Coronary artery (tissue), 2 donors: ENCODE results near the gene UFSP2.
A peak's percentile ranks its signal among the peaks of the same experiment; 100 is the strongest.

Experiments used
- DNase-seq: peaks from one replicate; pipeline ENCODE4 v3.0.0-alpha.2; 2017; ENCODE audit warnings: low spot score
- H3K27ac ChIP-seq, 2 donors: fragments of 200-600 bp; sonication (generic); one replicate each; pipeline ENCODE4 v1.5.1; 2016 to 2019
- H3K4me3 ChIP-seq: fragments of 200-600 bp; sonication (generic); 2 replicates; pipeline ENCODE4 v1.5.1; 2016; ENCODE audit warnings: mild to moderate bottlenecking, moderate library complexity
- TF ChIP-seq, protein P1 (sequence below): fragments of 200-600 bp; sonication (generic); IDR thresholded peaks from one replicate; pipeline ENCODE4 v1.5.1; 2019; ENCODE audit warnings: antibody characterized with exemption

UFSP2 gene

DNA sequence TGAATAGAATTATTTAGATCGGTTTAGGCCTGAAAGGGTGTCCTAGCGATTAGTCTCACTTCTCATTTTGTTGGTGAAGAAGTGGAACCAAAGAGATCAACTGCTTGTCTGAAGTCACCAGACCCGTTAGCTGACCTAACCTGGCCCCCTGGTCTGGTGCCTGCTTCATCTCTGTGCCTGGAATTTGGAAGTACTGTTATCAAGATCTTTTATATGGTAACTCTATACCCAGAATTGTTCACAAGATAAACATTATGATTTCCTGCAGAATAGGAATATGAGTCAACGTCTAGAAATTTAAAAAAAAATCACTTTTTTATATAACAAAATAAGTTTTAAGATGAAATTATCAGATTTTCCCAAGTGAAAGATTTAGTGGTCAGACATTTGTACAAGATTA lies 67.2 kb downstream of the UFSP2 start:
- TF ChIP-seq, protein P1, sequence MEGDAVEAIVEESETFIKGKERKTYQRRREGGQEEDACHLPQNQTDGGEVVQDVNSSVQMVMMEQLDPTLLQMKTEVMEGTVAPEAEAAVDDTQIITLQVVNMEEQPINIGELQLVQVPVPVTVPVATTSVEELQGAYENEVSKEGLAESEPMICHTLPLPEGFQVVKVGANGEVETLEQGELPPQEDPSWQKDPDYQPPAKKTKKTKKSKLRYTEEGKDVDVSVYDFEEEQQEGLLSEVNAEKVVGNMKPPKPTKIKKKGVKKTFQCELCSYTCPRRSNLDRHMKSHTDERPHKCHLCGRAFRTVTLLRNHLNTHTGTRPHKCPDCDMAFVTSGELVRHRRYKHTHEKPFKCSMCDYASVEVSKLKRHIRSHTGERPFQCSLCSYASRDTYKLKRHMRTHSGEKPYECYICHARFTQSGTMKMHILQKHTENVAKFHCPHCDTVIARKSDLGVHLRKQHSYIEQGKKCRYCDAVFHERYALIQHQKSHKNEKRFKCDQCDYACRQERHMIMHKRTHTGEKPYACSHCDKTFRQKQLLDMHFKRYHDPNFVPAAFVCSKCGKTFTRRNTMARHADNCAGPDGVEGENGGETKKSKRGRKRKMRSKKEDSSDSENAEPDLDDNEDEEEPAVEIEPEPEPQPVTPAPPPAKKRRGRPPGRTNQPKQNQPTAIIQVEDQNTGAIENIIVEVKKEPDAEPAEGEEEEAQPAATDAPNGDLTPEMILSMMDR = no peak
- H3K27ac ChIP-seq = peak overlapping the region; percentile 31 to 36

DNA sequence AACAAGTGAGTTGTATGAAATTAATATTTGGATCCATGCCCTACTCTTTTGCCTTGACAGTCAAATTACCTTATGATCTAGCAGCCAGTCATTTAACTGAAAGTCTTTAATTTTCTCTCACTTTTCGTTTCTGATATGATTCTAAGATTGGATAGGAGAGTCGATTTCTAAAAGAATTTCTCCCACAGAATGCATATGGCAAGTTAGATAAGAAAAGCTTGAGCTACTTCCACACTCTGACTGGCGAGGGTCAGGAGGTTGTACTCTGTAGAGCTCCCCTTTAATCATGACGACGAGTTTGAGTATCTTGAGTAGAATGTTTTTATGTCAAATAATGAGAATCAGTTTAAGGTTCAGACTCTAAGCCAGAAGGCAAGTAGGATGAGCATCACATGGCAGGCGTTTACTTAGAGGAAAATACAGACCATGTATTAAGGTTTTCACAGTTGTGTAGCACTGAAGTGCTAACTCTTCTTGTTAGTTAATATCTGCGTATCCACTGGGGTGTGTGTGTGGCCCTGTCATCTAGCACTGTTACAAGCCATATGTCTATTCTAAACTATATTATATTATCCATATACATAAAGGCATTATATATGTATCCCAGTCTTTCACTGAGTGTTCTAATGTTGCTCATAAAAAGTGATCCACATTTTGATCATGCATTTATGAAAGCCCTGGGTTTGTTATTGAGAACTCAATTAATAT lies 67.9 kb downstream of the UFSP2 start:
- TF ChIP-seq, protein P1 = no peak
- Histone ChIP-seq H3K27ac (peak overlapping the region; percentile 36 to 45), H3K4me3 (no peak overlapping the region)
- DNase-seq = no peak

More for the DNA sequence above, 67.2 kb downstream of the UFSP2 start:
- no peak for DNase-seq
- no peak overlapping the region for H3K4me3 ChIP-seq

DNA sequence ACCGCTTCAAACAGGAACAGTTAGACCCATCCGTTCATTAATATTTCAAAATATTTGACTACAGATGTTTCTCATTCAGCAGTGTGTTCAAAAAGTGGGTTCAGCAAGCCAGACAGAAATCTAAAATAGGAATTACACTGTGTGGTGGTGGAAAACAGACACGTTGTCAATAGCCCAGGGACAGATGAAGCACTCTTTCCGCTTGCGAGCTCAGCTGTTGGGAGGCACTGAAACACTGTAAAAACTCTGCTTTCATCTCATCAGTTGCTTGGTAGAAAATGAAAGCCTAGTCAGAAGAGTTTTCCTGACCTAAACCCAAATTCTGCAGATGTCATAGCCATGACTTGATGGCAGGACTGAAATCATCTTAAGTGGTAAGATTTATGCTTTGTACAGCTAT lies 68.6 kb downstream of the UFSP2 start:
- peak overlapping the region; percentile 36 to 45 for H3K27ac ChIP-seq
- no peak for DNase-seq

DNA sequence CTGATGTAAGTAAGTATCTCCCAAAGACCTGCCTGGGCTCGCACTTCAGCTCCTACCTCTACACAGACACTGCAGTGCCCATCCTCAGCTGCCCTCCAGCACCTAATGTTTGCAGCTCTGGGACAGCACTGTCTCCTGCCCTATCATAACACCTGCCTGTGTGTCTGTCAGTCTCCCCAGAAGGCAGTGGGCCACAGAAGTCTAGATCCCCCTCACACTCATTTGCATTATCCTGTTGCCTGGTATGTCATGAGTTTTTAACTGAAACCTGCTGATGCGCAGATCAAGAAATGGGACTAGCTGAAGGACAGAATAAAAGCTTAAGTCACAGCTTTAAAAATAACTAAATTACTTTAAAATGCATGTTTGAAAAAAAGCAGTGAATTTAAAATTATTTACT lies 73.0 kb downstream of the UFSP2 start:
- TF ChIP-seq, protein P1 = no peak
- H3K4me3 ChIP-seq = no peak overlapping the region
- DNase-seq = no peak
- no peak overlapping the region for H3K27ac ChIP-seq

More for the DNA sequence above, 68.6 kb downstream of the UFSP2 start:
- no peak overlapping the region for H3K4me3 ChIP-seq
- TF ChIP-seq, protein P1 = no peak

DNA sequence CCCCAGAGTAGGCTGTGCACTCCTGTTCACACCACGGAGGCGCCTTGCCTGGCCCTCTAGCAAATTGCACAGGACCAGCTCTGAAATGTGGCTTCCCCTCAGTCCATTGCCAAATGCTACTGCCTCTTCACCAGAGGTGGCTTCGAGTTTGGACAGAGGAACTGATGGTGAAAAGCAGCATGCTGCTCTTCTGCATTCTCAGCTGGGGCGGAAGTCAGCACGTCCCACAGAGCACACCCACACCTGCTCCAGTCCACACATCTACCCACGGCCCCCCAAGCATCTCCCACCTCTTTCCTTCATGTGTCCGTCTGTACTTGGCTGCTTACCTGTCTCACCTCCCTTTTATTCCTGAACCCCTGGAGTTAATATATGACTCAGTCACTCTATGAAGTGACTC lies 73.6 kb downstream of the UFSP2 start:
- Histone ChIP-seq H3K4me3 (no peak overlapping the region), H3K27ac (no peak overlapping the region)
- no peak for DNase-seq
- TF ChIP-seq, protein P1 = no peak

DNA sequence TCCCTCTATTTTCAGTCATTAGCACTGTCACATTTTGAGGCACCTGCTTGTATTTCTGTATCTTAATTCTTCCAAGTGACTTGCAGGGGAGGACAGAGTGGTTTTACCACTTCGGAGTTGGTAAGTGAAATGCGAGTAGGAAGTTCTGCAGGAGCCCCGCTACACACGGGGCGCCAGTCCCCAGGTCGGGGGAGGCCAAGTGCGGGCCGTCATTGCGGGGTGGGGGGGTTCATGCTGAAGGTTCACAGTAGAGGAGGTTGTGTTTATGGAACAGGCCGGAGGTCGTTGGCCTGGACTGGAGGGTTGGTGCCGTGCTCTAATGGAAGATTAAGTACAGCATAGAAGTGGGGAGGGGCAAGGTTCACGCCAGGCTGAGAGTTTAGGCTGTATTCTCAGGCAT lies 74.1 kb downstream of the UFSP2 start:
- TF ChIP-seq, protein P1 = no peak
- Histone ChIP-seq H3K4me3 (no peak overlapping the region), H3K27ac (no peak overlapping the region)
- no peak for DNase-seq
